ENCODE results near the gene PTPN2. TPM values are rescaled to one million over a fixed set of nuclear protein-coding genes. Genes with fewer than 3 reads are reported as not detected.

The PTPN2 gene
- total RNA-seq, 1 experiment from 2014 or later: 58.1 TPM

DNA sequence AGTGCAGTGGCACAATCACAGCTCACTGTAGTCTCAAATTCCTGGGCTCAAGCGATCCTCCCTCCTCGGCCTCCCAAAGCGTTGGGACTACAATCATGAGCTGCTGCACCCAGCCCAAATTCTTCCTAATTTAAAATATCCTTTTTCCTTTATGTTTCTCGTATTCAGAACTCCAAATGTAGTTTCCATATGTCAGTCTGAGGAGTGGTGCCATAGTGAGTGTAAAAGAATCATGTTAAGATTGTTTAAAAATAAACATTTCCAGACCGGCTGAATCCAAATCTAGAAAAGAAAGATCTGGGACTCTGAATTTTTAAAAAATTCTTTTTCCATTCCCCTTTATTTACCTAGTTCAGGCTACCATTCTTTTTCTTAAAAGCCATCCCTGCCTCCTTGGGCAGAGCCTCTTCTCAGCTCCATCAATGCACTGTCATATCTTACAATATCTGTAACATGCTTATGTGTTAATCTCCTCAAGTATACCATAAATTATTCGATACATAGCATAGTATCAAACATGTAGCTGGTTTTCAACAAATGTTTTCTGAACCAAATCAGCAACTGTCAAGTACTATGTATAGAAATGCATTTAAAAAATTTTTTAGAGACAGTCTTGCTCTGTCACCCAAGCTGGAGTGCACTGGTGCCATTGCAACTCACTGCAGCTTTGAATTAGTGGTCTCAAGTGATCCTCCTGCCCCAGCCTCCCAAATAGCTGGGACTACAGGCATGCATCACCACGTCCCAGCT lies 31.3 kb downstream of the PTPN2 start:
- TF ChIP-seq, protein P1, sequence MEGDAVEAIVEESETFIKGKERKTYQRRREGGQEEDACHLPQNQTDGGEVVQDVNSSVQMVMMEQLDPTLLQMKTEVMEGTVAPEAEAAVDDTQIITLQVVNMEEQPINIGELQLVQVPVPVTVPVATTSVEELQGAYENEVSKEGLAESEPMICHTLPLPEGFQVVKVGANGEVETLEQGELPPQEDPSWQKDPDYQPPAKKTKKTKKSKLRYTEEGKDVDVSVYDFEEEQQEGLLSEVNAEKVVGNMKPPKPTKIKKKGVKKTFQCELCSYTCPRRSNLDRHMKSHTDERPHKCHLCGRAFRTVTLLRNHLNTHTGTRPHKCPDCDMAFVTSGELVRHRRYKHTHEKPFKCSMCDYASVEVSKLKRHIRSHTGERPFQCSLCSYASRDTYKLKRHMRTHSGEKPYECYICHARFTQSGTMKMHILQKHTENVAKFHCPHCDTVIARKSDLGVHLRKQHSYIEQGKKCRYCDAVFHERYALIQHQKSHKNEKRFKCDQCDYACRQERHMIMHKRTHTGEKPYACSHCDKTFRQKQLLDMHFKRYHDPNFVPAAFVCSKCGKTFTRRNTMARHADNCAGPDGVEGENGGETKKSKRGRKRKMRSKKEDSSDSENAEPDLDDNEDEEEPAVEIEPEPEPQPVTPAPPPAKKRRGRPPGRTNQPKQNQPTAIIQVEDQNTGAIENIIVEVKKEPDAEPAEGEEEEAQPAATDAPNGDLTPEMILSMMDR (IDR thresholded peaks at IDR 0.05; ENCODE audit: unreplicated experiment): no peak
- no peak overlapping the region for H3K27ac Mint-ChIP-seq (ENCODE audit: unreplicated experiment)
- CTCF ChIA-PET: interaction anchor here (0.6 kb wide), 1 partner anchor 184 kb away, joined by 3 read pairs; no protein-coding TSS in a partner anchor

DNA sequence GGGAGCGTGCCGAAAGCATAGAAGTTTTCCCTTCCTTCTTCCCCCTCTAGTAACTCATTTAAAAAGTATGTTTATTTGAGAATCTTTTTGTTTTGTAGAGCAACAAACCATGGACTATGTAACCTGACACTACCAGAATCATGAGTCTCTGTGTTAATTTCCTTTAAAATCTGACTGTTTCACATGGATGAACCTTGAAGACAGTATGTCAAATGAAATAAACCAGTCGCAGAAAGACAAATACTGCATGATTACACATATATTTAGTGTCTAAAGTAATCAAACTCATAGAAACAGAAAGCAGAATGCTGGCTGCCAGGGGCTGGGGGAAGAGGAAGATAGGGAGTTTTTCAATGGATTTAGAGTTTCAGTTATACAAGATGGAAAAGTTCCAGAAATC lies 32.3 kb downstream of the PTPN2 start:
- no peaks in the 10 kb centered on the region for H3K9me3 Mint-ChIP-seq (ENCODE audit: low read depth, unreplicated experiment)
- peaks cover 27% of the 10 kb centered on the region for H3K4me1 Mint-ChIP-seq (ENCODE audit: low read depth, unreplicated experiment)
- H3K4me3 Mint-ChIP-seq (ENCODE audit: low read depth, unreplicated experiment): no peak overlapping the region
- no TSS peak for BruUV-seq (replicated peaks)
- CTCF ChIA-PET: no interaction called here
- peaks cover 16% of the 10 kb centered on the region for H3K36me3 Mint-ChIP-seq (ENCODE audit: insufficient read depth, unreplicated experiment)
- intact Hi-C loops (cut with micrococcal nuclease; ENCODE audit: unreplicated experiment): no loop called here
- DNase-seq: no peak
- H3K27me3 Mint-ChIP-seq (ENCODE audit: unreplicated experiment): no peaks in the 10 kb centered on the region
- TF ChIP-seq, protein P1 (IDR thresholded peaks at IDR 0.05; ENCODE audit: unreplicated experiment): no peak
- H3K27ac Mint-ChIP-seq (ENCODE audit: unreplicated experiment): no peak overlapping the region

More for the DNA sequence above, 31.3 kb downstream of the PTPN2 start:
- peaks cover 27% of the 10 kb centered on the region for H3K4me1 Mint-ChIP-seq (ENCODE audit: low read depth, unreplicated experiment)
- H3K9me3 Mint-ChIP-seq (ENCODE audit: low read depth, unreplicated experiment): no peaks in the 10 kb centered on the region
- intact Hi-C loops (cut with micrococcal nuclease; ENCODE audit: unreplicated experiment): no loop called here
- no peak overlapping the region for H3K4me3 Mint-ChIP-seq (ENCODE audit: low read depth, unreplicated experiment)
- H3K27me3 Mint-ChIP-seq (ENCODE audit: unreplicated experiment): no peaks in the 10 kb centered on the region
- H3K36me3 Mint-ChIP-seq (ENCODE audit: insufficient read depth, unreplicated experiment): peaks cover 16% of the 10 kb centered on the region
- DNase-seq: no peak
- BruUV-seq (replicated peaks): no TSS peak

DNA sequence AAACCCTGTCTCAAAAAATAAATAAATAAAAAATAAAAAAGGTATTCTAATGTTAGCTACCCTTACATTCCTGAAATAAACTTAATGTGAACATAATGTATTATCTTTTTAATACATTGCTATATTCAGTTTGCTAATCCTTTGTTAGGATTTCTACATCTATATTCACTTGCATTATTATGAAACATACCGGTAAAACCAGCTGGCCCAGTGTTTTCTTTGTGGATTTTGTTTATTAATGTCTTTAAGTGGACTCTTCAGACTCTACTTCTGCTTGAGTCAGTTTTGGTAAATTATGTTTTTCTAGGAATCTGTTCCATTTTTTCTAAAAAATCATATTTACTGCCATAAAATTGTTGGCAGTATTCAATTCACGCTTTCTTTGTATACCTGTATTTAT lies 34.5 kb downstream of the PTPN2 start:
- CTCF ChIA-PET: no interaction called here
- DNase-seq: peak; percentile 11
- TF ChIP-seq, protein P1 (IDR thresholded peaks at IDR 0.05; ENCODE audit: unreplicated experiment): no peak
- H3K36me3 Mint-ChIP-seq (ENCODE audit: insufficient read depth, unreplicated experiment): peaks cover 18% of the 10 kb centered on the region
- peak overlapping the region; percentile 12 for H3K27ac Mint-ChIP-seq (ENCODE audit: unreplicated experiment)
- intact Hi-C loops (cut with micrococcal nuclease; ENCODE audit: unreplicated experiment): no loop called here
- no peaks in the 10 kb centered on the region for H3K9me3 Mint-ChIP-seq (ENCODE audit: low read depth, unreplicated experiment)
- H3K4me1 Mint-ChIP-seq (ENCODE audit: low read depth, unreplicated experiment): peaks cover 34% of the 10 kb centered on the region
- no peak overlapping the region for H3K4me3 Mint-ChIP-seq (ENCODE audit: low read depth, unreplicated experiment)
- BruUV-seq (replicated peaks): no TSS peak
- no peaks in the 10 kb centered on the region for H3K27me3 Mint-ChIP-seq (ENCODE audit: unreplicated experiment)

DNA sequence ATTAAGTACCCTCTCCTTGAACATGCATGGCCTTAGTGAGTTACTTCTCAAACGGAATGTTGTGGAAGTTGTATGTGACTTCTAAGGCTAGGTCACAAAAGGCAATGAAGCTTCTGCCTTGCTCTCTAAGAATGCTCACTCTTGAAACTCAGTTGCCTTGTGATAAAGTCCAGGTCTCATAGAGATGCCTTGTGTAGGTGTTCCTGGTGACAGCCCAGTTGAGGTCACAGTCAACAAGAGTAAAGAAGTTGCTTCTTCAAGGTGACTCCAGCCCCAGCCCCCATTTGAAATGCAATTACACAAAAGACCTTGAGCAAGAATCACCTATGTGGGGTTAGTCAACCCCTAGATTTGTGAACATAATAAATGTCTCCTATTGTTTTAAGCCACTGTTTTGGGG lies 35.6 kb downstream of the PTPN2 start:
- no peak overlapping the region for H3K27ac Mint-ChIP-seq (ENCODE audit: unreplicated experiment)
- intact Hi-C loops (cut with micrococcal nuclease; ENCODE audit: unreplicated experiment): no loop called here
- CTCF ChIA-PET: no interaction called here

More for the DNA sequence above, 35.6 kb downstream of the PTPN2 start:
- TF ChIP-seq, protein P1 (IDR thresholded peaks at IDR 0.05; ENCODE audit: unreplicated experiment): no peak
- H3K4me3 Mint-ChIP-seq (ENCODE audit: low read depth, unreplicated experiment): no peak overlapping the region
- DNase-seq: no peak
- peaks cover 45% of the 10 kb centered on the region for H3K4me1 Mint-ChIP-seq (ENCODE audit: low read depth, unreplicated experiment)
- no peaks in the 10 kb centered on the region for H3K9me3 Mint-ChIP-seq (ENCODE audit: low read depth, unreplicated experiment)
- H3K27me3 Mint-ChIP-seq (ENCODE audit: unreplicated experiment): no peaks in the 10 kb centered on the region
- BruUV-seq (replicated peaks): no TSS peak
- peaks cover 14% of the 10 kb centered on the region for H3K36me3 Mint-ChIP-seq (ENCODE audit: insufficient read depth, unreplicated experiment)
